GM21381 (cell line): ENCODE measurements around the gene TMEM238.
"Not testable (repeated sequence)": the region's sequence is repeated elsewhere in the genome, so short reads cannot be mapped to it uniquely, and the experiment has no call there.

Experiments used
- ATAC-seq: cut with Tn5 transposase; IDR thresholded peaks from one replicate; pipeline ENCODE4 v1.9.1; 2021; ENCODE audit warnings: mild to moderate bottlenecking, moderate library complexity; ENCODE audit not compliant: unreplicated experiment

Gene TMEM238

GRCh38 chr19:55341595-55342531 lies 42.2 kb downstream of the TMEM238 start:
- ATAC-seq, result no peak

GRCh38 chr19:55341171-55341588 lies 42.9 kb downstream of the TMEM238 start:
- no peak for ATAC-seq

GRCh38 chr19:55340784-55341147 lies 43.3 kb downstream of the TMEM238 start:
- no peak for ATAC-seq

GRCh38 chr19:55339889-55340783 lies 44.0 kb downstream of the TMEM238 start:
- ATAC-seq, result no peak

DNA sequence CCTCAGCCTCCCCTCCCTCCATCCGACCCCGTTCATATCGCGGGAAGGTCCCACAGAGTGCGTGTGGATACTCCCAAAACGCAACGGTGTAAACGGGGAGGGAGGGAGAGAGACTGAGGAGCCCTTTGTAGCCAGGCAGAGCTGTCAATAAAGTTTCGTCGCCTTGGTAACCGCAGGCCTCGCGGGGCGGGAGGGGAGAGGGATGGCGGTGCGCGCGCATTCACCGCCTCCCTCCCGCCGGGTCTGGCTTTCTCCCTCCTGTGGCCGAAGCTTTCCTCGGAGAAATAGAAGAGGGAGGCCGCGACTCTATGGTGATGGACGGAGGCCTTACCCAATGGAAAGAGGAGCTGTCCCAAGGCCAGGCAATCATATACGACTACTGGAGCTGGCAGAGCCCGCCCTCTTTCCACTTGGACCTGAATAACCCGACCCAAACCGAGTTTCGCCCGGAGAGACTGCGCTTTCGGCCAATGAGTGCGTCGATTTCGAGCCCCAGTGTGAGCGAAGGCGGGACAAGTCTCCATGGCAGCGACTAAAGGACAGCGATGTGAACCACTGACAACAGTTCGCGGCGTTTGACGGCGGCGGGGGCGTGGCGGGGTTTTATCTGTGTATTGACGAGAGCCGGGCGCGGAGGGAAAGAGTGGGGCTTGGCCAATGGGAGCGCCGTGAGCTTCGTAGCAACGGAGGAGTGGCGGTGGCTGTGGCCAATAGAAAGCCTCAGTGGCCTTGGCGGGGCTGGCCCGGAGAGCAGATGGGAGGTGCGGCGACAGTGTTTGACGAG lies 44.8 kb downstream of the TMEM238 start, which contains the start of gene KMT5C:
Gene KMT5C, plus strand, starts transcription at position 772 of the 784 bp plus-strand sequence. CDS start 2,061 bp downstream, outside the sequence.
- ATAC-seq, result peak; percentile 80

GRCh38 chr19:55336101-55336500 lies 48.0 kb downstream of the TMEM238 start:
- no peak for ATAC-seq

GRCh38 chr19:55333870-55334269 lies 50.2 kb downstream of the TMEM238 start:
- ATAC-seq, result no peak

DNA sequence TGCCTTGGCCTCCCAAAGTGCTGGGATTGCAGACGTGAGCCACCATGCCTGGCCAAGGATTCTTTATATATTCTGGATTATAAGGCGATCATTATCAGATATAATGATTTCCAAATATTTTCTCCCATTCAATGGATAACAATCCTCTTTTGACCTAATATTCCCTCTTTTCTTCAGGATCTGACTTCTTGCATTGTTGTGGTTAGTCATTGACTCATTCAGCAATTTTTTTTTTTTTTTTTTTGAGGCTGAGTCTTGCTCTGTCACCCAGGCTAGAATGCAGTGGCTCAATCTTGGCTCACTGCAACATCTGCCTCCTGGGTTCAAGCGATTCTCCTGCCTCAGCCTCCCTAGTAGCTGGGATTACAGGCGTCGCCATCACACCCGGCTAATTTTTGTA lies 54.3 kb downstream of the TMEM238 start:
- not testable (repeated sequence) for ATAC-seq
